Stomach (tissue), 9 donors: ENCODE measurements around the gene DAGLB. TPM values are rescaled to one million over a fixed set of nuclear protein-coding genes. Genes with fewer than 3 reads are reported as not detected.

Experiments
- DNase-seq, 2 donors: peaks; one replicate each; pipeline versions ENCODE4 v3.0.0 to v3.0.0-alpha.2; 2013 to 2019
- H3K27ac ChIP-seq, 5 donors: fragments of 200-600 bp in 4 of 5; sonication (generic) in 4 of 5; one replicate each; pipeline ENCODE4 v1.5.1; 2013 to 2019; ENCODE audit warnings: mild to moderate bottlenecking in 1 of 5, moderate library complexity in 1 of 5
- H3K27me3 ChIP-seq, 3 donors: fragments of 200-600 bp; sonication (generic); one replicate each; pipeline ENCODE4 v1.5.1; 2017 to 2019; ENCODE audit warnings: mixed run types in 1 of 3
- H3K36me3 ChIP-seq, 4 donors: fragments of 200-600 bp; sonication (generic); 1 replicate in 3 of 4; 2 replicates in 1 of 4; pipeline ENCODE4 v1.5.1; 2016 to 2019
- H3K4me1 ChIP-seq, 4 donors: fragments of 200-600 bp; sonication (generic); one replicate each; pipeline ENCODE4 v1.5.1; 2016 to 2019
- H3K4me3 ChIP-seq, 4 donors: fragments of 200-600 bp; sonication (generic) in 3 of 4; one replicate each; pipeline ENCODE4 v1.5.1; 2016 to 2019; ENCODE audit warnings: mild to moderate bottlenecking in 1 of 4
- H3K9me3 ChIP-seq, 4 donors: fragments of 200-600 bp; sonication (generic); one replicate each; pipeline ENCODE4 v1.5.1; 2016 to 2019
- EP300 ChIP-seq: sonication (generic); formaldehyde crosslinking; IDR thresholded peaks from one replicate; pipeline ENCODE4 v1.6.1; 2017; ENCODE audit warnings: antibody characterized with exemption
- POLR2A ChIP-seq, 4 donors: fragments of 450-650 bp; IDR thresholded peaks; one replicate each; pipeline ENCODE4 v1.6.1; 2016; ENCODE audit warnings: antibody characterized with exemption in 4 of 4, control low read depth in 2 of 4, mild to moderate bottlenecking in 1 of 4, moderate library complexity in 1 of 4
- POLR2AphosphoS5 ChIP-seq, 3 donors: sonication (generic); formaldehyde crosslinking; IDR thresholded peaks; one replicate each; pipeline ENCODE4 v1.6.1; 2016; ENCODE audit warnings: antibody characterized with exemption in 3 of 3
- WGBS, 5 donors: extraction: QIAGEN DNeasy Blood & Tissue Kit in 3 of 5; methylation state at CpG; one replicate each; pipeline versions ENCODE4 v1.1.5 to v1.1.7; 2013 to 2018; 5-methylcytosine and 5-hydroxymethylcytosine counted together
- intact Hi-C: fragments of 100-400 bp; cut with DNase I; formaldehyde crosslinking; loops from one replicate; pipeline ENCODE4 v1.15.1; 2023; ENCODE audit warnings: low total_unique reads
- polyA plus RNA-seq, 3 donors: library from polyadenylated mRNA; stranded (reverse); fragments of 200-250 nt; gene quantifications; one replicate each; pipeline ENCODE4 v1.2.3, GENCODE V29; 2013
- total RNA-seq, 5 donors: library from RNA; depleted of rRNA; stranded (reverse); fragments of >200 nt; gene quantifications; one replicate each; pipeline versions ENCODE4 v1.1.0 to v1.2.3, GENCODE V29; 2014 to 2016
- TF ChIP-seq, protein P1 (sequence below), 7 experiments: fragments of 450-650 bp in 4 of 7; fragments of 200-600 bp in 3 of 7; sonication (generic) in 3 of 7; IDR thresholded peaks; one replicate each; pipeline ENCODE4 v1.5.1; 2016 to 2019; ENCODE audit warnings: antibody characterized with exemption in 7 of 7, control low read depth in 2 of 7, mild to moderate bottlenecking in 1 of 7
- donor health status: healthy with polysubstance abuse.
- donor health status: Bipolar disorder and iron deficiency.
- donor health status: healthy.

DAGLB gene
- total and polyA plus RNA-seq, 8 donors: 4.7 to 23.7 (median 9.1) TPM

DNA sequence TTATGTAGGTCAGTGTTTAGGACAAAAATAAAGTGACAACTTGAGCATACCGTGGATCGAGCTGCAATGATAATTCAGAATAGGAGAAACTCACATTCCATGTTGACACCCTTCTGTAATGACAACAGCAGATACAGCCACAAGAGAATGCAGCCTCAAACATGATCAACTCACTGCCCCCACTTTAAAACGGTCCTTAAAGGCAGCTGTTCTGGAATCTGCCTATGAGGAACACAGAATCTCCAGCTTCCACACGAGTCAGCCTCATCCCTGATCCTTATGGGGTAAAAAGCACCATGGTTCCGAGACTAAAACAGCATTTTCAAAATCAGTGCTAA is 32.5 kb upstream of the DAGLB start:
- Histone ChIP-seq H3K36me3 (peaks cover 0 to 22% (median 4%) of the 10 kb centered on the region in 4 donors), H3K4me1 (peaks cover 58 to 87% (median 72%) of the 10 kb centered on the region in 4 donors), H3K27me3 (no peaks in the 10 kb centered on the region), H3K4me3 (peak overlapping the region in 1 of 4 donors; percentile 93), H3K9me3 (no peaks in the 10 kb centered on the region), H3K27ac (peak overlapping the region in 4 of 5 donors; percentile 15 to 95 (median 56))
- no peak for TF ChIP-seq POLR2A (IDR thresholded peaks at IDR 0.05)
- TF ChIP-seq, protein P1, sequence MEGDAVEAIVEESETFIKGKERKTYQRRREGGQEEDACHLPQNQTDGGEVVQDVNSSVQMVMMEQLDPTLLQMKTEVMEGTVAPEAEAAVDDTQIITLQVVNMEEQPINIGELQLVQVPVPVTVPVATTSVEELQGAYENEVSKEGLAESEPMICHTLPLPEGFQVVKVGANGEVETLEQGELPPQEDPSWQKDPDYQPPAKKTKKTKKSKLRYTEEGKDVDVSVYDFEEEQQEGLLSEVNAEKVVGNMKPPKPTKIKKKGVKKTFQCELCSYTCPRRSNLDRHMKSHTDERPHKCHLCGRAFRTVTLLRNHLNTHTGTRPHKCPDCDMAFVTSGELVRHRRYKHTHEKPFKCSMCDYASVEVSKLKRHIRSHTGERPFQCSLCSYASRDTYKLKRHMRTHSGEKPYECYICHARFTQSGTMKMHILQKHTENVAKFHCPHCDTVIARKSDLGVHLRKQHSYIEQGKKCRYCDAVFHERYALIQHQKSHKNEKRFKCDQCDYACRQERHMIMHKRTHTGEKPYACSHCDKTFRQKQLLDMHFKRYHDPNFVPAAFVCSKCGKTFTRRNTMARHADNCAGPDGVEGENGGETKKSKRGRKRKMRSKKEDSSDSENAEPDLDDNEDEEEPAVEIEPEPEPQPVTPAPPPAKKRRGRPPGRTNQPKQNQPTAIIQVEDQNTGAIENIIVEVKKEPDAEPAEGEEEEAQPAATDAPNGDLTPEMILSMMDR (IDR thresholded peaks at IDR 0.05): no peak
- intact Hi-C loops: no loop called here
- DNase-seq: no peak
- 22 to 43% (median 33%) methylated on average over 5 of the region's 5 CpGs for WGBS, 5 donors

DNA sequence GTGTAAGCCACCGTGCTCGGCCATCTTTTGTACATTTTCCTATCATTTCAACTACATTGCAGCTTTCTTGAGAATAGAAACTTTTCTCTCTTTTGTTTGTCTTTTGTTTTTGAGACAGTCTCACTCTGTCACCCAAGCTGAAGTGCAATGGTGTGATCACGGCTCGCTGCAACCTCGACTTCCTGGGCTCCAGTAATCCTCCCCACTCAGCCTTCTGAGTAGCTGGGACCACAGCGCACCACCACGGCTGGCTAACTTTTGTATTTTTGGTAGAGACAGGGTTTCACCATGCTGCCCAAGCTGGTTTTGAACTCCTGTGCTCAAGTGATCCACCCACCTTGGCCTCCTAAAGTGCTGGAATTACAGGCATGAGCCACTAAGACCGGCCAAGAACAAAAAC is 31.3 kb upstream of the DAGLB start:
- H3K4me1 ChIP-seq: peaks cover 55 to 89% (median 80%) of the 10 kb centered on the region in 4 donors
- H3K27ac ChIP-seq: peak overlapping the region in 1 of 5 donors; percentile 93
- no peak for TF ChIP-seq EP300
- TF ChIP-seq, protein P1 (IDR thresholded peaks at IDR 0.05): no peak
- TF ChIP-seq POLR2AphosphoS5 (IDR thresholded peaks at IDR 0.05): no peak
- TF ChIP-seq POLR2A (IDR thresholded peaks at IDR 0.05): no peak
- H3K27me3 ChIP-seq: no peaks in the 10 kb centered on the region
- peaks cover 0 to 31% (median 13%) of the 10 kb centered on the region in 4 donors for H3K36me3 ChIP-seq
- intact Hi-C loops: no loop called here
- DNase-seq: no peak
- no peak overlapping the region for H3K4me3 ChIP-seq
- 75 to 84% (median 80%) methylated on average over 8 of the region's 8 CpGs for WGBS, 5 donors
- no peaks in the 10 kb centered on the region for H3K9me3 ChIP-seq

DNA sequence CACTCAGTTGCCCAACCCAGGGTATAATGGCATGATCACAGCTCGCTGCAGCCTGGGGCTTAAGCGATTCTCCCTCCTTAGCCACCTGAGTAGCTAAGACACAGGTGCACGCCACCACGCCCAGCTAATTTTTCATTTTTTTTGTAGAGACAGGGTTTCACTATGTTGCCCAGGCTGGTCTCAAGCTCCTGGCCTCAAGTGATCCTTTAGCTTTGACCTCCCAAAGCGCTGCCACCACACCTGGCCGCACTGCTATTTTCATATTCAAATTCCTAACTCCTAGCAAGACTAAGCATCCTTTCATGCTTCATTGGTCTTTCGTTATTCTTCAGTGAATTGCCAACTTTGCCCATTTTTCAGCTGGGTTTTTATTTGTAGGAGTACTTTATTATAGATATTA is 30.4 kb upstream of the DAGLB start:
- Histone ChIP-seq H3K4me3 (no peak overlapping the region), H3K4me1 (peaks cover 55 to 91% (median 81%) of the 10 kb centered on the region in 4 donors), H3K36me3 (peaks cover 4 to 39% (median 21%) of the 10 kb centered on the region in 4 donors), H3K27ac (no peak overlapping the region), H3K27me3 (no peaks in the 10 kb centered on the region), H3K9me3 (no peaks in the 10 kb centered on the region)
- intact Hi-C loops: no loop called here
- WGBS, 5 donors: 71 to 81% (median 73%) methylated on average over 7 of the region's 7 CpGs
- no peak for DNase-seq
- TF ChIP-seq EP300 (no peak), POLR2A (IDR thresholded peaks at IDR 0.05) (no peak), POLR2AphosphoS5 (IDR thresholded peaks at IDR 0.05) (no peak)
- TF ChIP-seq, protein P1 (IDR thresholded peaks at IDR 0.05): no peak

DNA sequence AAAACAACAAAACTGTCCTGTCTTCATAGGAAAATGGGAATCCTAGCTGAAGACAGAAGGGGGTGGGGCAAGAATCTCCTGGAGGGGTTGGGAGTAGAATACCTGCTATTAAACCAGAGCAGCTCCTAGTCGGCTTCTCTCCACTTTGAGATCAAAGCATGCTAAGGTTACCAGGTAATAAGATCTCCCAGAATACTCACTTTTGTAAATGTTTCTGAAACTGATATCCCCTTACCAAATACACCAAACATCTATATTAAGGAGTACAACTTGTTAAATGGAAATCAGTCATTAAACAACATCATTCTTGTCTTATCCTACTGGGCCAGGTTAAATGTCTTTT is 29.5 kb upstream of the DAGLB start:
- no peak for DNase-seq
- peaks cover 49 to 85% (median 75%) of the 10 kb centered on the region in 4 donors for H3K4me1 ChIP-seq
- intact Hi-C loops: no loop called here
- no peaks in the 10 kb centered on the region for H3K27me3 ChIP-seq
- no peaks in the 10 kb centered on the region for H3K9me3 ChIP-seq
- peaks cover 10 to 48% (median 30%) of the 10 kb centered on the region in 4 donors for H3K36me3 ChIP-seq
- H3K4me3 ChIP-seq: no peak overlapping the region
- WGBS, 5 donors: 22 to 69% (median 46%) methylated on average over 1 of the region's 1 CpG
- TF ChIP-seq, protein P1 (IDR thresholded peaks at IDR 0.05): no peak
- TF ChIP-seq EP300: no peak
- TF ChIP-seq POLR2A (IDR thresholded peaks at IDR 0.05): no peak
- TF ChIP-seq POLR2AphosphoS5 (IDR thresholded peaks at IDR 0.05): no peak
- H3K27ac ChIP-seq: peak overlapping the region in 1 of 5 donors; percentile 1
